22Rv1 (cell line): ENCODE measurements around the gene CS.

Experiments used
- ZFX ChIP-seq: fragments of 450-650 bp; IDR thresholded peaks from 2 replicates; pipeline ENCODE4 v1.6.1; 2017; ENCODE audit warnings: antibody characterized with exemption, borderline replicate concordance
- TF ChIP-seq, protein P1 (sequence below): fragments of 450-650 bp; IDR thresholded peaks from 2 replicates; pipeline ENCODE4 v1.5.1; 2017; ENCODE audit warnings: mild to moderate bottlenecking

DNA sequence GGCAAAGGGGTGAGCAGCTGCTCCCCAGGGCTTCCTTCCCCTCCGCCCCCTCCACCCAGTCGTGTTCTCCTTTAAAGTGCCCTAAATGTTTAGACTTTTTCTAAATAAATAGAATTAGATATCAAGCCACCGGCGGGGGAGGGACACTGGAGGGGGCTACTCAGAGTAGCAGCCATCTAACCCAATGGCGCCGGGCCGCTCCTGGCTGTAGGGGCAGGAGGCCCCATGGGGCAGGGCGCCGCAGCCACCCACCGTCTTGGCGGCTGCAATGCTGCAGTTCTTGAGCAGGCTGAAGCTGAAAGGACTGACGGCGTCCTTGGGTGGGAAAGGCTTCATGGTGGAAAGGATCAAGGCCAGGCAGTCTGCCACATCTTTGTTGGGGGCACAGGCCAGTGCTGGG, 57.1 kb downstream of the CS start:
- TF ChIP-seq, protein P1, sequence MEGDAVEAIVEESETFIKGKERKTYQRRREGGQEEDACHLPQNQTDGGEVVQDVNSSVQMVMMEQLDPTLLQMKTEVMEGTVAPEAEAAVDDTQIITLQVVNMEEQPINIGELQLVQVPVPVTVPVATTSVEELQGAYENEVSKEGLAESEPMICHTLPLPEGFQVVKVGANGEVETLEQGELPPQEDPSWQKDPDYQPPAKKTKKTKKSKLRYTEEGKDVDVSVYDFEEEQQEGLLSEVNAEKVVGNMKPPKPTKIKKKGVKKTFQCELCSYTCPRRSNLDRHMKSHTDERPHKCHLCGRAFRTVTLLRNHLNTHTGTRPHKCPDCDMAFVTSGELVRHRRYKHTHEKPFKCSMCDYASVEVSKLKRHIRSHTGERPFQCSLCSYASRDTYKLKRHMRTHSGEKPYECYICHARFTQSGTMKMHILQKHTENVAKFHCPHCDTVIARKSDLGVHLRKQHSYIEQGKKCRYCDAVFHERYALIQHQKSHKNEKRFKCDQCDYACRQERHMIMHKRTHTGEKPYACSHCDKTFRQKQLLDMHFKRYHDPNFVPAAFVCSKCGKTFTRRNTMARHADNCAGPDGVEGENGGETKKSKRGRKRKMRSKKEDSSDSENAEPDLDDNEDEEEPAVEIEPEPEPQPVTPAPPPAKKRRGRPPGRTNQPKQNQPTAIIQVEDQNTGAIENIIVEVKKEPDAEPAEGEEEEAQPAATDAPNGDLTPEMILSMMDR, result no peak
- TF ChIP-seq ZFX, result no peak
